K562 (cell line): ENCODE results near the gene STX1B. TPM values are rescaled to one million over a fixed set of nuclear protein-coding genes. Genes with fewer than 3 reads are reported as not detected.

ENCODE experiments used
- ARID2 ChIP-seq: fragments of 450-650 bp; IDR thresholded peaks from 2 replicates; pipeline ENCODE4 v1.6.1; 2017; ENCODE audit warnings: antibody characterized with exemption, mild to moderate bottlenecking
- BCLAF1 ChIP-seq, 2 experiments: fragments of 450-650 bp in 1 of 2; IDR thresholded peaks; 2 replicates each; pipeline ENCODE4 v1.6.1; 2011 to 2017; ENCODE audit warnings: low read depth in 2 of 2, antibody characterized with exemption in 1 of 2, borderline replicate concordance in 1 of 2, low read length in 1 of 2, mild to moderate bottlenecking in 1 of 2, mixed read lengths in 1 of 2; ENCODE audit not compliant: control insufficient read depth in 1 of 2
- CC2D1A ChIP-seq: fragments of 450-650 bp; IDR thresholded peaks from 2 replicates; pipeline ENCODE4 v1.6.1; 2017; ENCODE audit warnings: mild to moderate bottlenecking
- CHD7 ChIP-seq: fragments of 200-600 bp; sonication (generic); IDR thresholded peaks from one replicate; pipeline ENCODE4 v1.6.1; 2012; ENCODE audit warnings: mild to moderate bottlenecking, low read depth, low read length, inconsistent platforms
- E2F3 ChIP-seq: fragments of 250-450 bp; sonication (Bioruptor Pico); IDR thresholded peaks from 2 replicates; pipeline ENCODE4 v1.4.0; 2020; ENCODE audit warnings: mild to moderate bottlenecking
- ESRRA ChIP-seq: fragments of 450-650 bp; IDR thresholded peaks from 2 replicates; pipeline ENCODE4 v1.6.1; 2014; ENCODE audit warnings: low read depth, mild to moderate bottlenecking, moderate library complexity, borderline replicate concordance
- ESRRB ChIP-seq: fragments of 250-450 bp; sonication (Bioruptor Pico); IDR thresholded peaks from 2 replicates; pipeline ENCODE4 v1.5.0; 2020; ENCODE audit warnings: mild to moderate bottlenecking, moderate library complexity, borderline replicate concordance
- NCOA2 ChIP-seq, 2 experiments: fragments of 450-650 bp; IDR thresholded peaks; 2 replicates each; pipeline ENCODE4 v1.6.1; 2018; ENCODE audit warnings: mild to moderate bottlenecking in 2 of 2, moderate library complexity in 1 of 2; ENCODE audit not compliant: partially characterized antibody in 2 of 2
- PTTG1 ChIP-seq: fragments of 450-650 bp; IDR thresholded peaks from 2 replicates; pipeline ENCODE4 v1.6.1; 2016; ENCODE audit warnings: low read depth, mild to moderate bottlenecking, missing genetic modification characterization, missing compliant biosample characterization
- SLC30A9 ChIP-seq: fragments of 250-450 bp; sonication (Bioruptor Pico); IDR thresholded peaks from 2 replicates; pipeline ENCODE4 v1.8.0; 2022; ENCODE audit warnings: mild to moderate bottlenecking, moderate library complexity
- SNRNP70 ChIP-seq: fragments of 200-400 bp; formaldehyde crosslinking; optimal IDR thresholded peaks from 2 replicates; pipeline ENCODE3; 2017; ENCODE audit warnings: low read depth, low read length
- ZC3H11A ChIP-seq: IDR thresholded peaks from 2 replicates; pipeline ENCODE4 v1.6.1; 2012; ENCODE audit warnings: low read depth, low read length, improper control_type of control experiment
- ZNF717 ChIP-seq: fragments of 250-450 bp; sonication (Bioruptor Pico); IDR thresholded peaks from 2 replicates; pipeline ENCODE4 v1.5.0; 2021
- polyA plus RNA-seq, 8 experiments: library from polyadenylated mRNA; depleted of rRNA in 4 of 8; stranded (reverse) in 5 of 8; unstranded in 3 of 8; fragments of >200 nt; fragmentation: Nextera tagmentation in 2 of 8; fragmentation: Illumina TruSeq in 1 of 8; extraction: Ambion mirVana in 2 of 8; extraction: Trizol in 1 of 8; gene quantifications; 2 replicates each; pipeline versions ENCODE4 v1.2.1 to v1.2.3, GENCODE V29; 2011 to 2014; ENCODE audit warnings: inconsistent platforms in 1 of 8, missing spikeins in 1 of 8
- total RNA-seq, 7 experiments: library from RNA; depleted of rRNA in 6 of 7; stranded (reverse); fragments of >200 nt in 6 of 7; fragmentation: Illumina TruSeq in 2 of 7; extraction: Trizol in 2 of 7; gene quantifications; 2 replicates each; pipeline versions ENCODE4 v1.2.1 to v1.2.3, GENCODE V29; 2011 to 2021; ENCODE audit warnings: low replicate concordance in 1 of 7

Gene STX1B
- total and polyA plus RNA-seq, 9 of the 15 experiments (the other 6 are each of a cell fraction or from before 2014, with no cell fraction given) = 0.07 to 2.5 (median 0.86) TPM

- TF ChIP-seq BCLAF1 (IDR thresholded peaks at IDR 0.05; ENCODE audit: borderline replicate concordance in 1 of 2, control insufficient read depth in 1 of 2, low read depth in 2 of 2, low read length in 1 of 2) (no peak; a peak in 1 of 4 replicates), CC2D1A (no peak), PTTG1 (tag) (no peak), ARID2 (no peak), ZNF717 (CRISPR knock-in tag) (no peak), ESRRB (no peak), NCOA2 (IDR thresholded peaks at IDR 0.05; ENCODE audit: partially characterized antibody in 2 of 2) (no peak), SLC30A9 (CRISPR knock-in tag) (no peak), CHD7 (no peak), SNRNP70 (no peak), ZC3H11A (no peak), ESRRA (peak; percentile 68; the same call in 1 of the 2 replicates), E2F3 (CRISPR knock-in tag) (no peak)
Measured at GRCh38 chr16:30949650-30950515, 60.6 kb downstream of the STX1B start (continued).
